ENCODE measurements around the gene FBXO46. TPM values are rescaled to one million over a fixed set of nuclear protein-coding genes. Genes with fewer than 3 reads are reported as not detected.

FBXO46 gene
- total and polyA plus RNA-seq, 10 of the 15 experiments (the other 5 are each of a cell fraction or from before 2014, with no cell fraction given) = 2.5 to 61.5 (median 13.7) TPM

- H3K36me3 ChIP-seq (ENCODE audit: control insufficient read depth in 2 of 2, insufficient read depth in 2 of 2, low read length in 1 of 2) = no peaks in the 10 kb centered on the region
- no peaks in the 10 kb centered on the region for H3K9me3 ChIP-seq (replicated peaks; ENCODE audit: control insufficient read depth, insufficient read depth, low read length)
- ChIA-PET POLR2A (no interaction called here), CTCF (interaction anchor here (0.6 kb wide), 1 partner anchor 20 kb away, joined by 3 read pairs; no protein-coding TSS in a partner anchor), RAD21 (ENCODE audit: unreplicated experiment) (no interaction called here), SMC1A (ENCODE audit: uncharacterized antibody, unreplicated experiment) (interaction anchor here (0.5 to 0.7 kb wide), 2 partner anchors 18 to 214 kb away, joined by 3 read pairs; no protein-coding TSS in a partner anchor)
- intact Hi-C loops (cut with micrococcal nuclease; ENCODE audit: unreplicated experiment) (no loop called here), in situ Hi-C loops (cut with MboI) (no loop called here)
- H3K4me3 ChIP-seq = no peak overlapping the region
- H3K4me1 ChIP-seq (ENCODE audit: control insufficient read depth, insufficient read depth, low read length) = peaks cover 5% of the 10 kb centered on the region
- no peak for DNase-seq (ENCODE audit: low read depth, low spot score)
- no peak for FAIRE-seq
- no peaks in the 10 kb centered on the region for H3K27me3 ChIP-seq (replicated peaks in 1 of 2; ENCODE audit: control insufficient read depth in 2 of 2, insufficient read depth in 2 of 2, low read length in 1 of 2)
- H4K20me1 ChIP-seq (ENCODE audit: control insufficient read depth, insufficient read depth) = no peaks in the 10 kb centered on the region
- no peak overlapping the region for H2AFZ ChIP-seq (ENCODE audit: control insufficient read depth, low read depth, low read length)
- no peak overlapping the region for H3K9ac ChIP-seq (ENCODE audit: control insufficient read depth, insufficient read depth, low read length)
- WGBS (ENCODE audit: insufficient coverage, insufficient replicate concordance, low lambda C conversion rate, missing lambda C conversion rate) = 33% methylated on average over 1 of the region's 1 CpG
- no peak for TF ChIP-seq HDGF (IDR thresholded peaks at IDR 0.05)
- TF ChIP-seq TAF1 (IDR thresholded peaks at IDR 0.05; ENCODE audit: borderline replicate concordance, low read depth, low read length) = no peak
- TF ChIP-seq EP300 (IDR thresholded peaks at IDR 0.05; ENCODE audit: borderline replicate concordance in 1 of 2, control insufficient read depth in 1 of 2, low read depth in 2 of 2, low read length in 2 of 2) = no peak
- no peak for TF ChIP-seq TCF12 (IDR thresholded peaks at IDR 0.05; ENCODE audit: low read depth, low read length)
- no peak for TF ChIP-seq REST (IDR thresholded peaks at IDR 0.05; ENCODE audit: low read depth, low read length)
- no peak overlapping the region for H3K27ac ChIP-seq (ENCODE audit: control insufficient read depth, insufficient read depth)
- no peak overlapping the region for H3K4me2 ChIP-seq (ENCODE audit: control insufficient read depth, insufficient read depth)
- BruUV-seq (replicated peaks) = no TSS peak
- no peak for ATAC-seq
- peaks cover 3% of the 10 kb centered on the region for H3K79me2 ChIP-seq (ENCODE audit: control insufficient read depth, insufficient read depth, low read length)
Measured at GRCh38 chr19:45663800-45664199, 66.9 kb downstream of the FBXO46 start.
